Ramos (cell line): ENCODE measurements around the gene C17orf75.

ENCODE experiments used
- in situ Hi-C: fragments of 300-500 bp; cut with MboI; formaldehyde crosslinking; loops from one replicate; pipeline ENCODE4 v1.14.3; 2022; ENCODE audit warnings: low sequenced_read_pairs; ENCODE audit not compliant: unreplicated experiment

Gene C17orf75

GRCh38 chr17:32281011-32281451 is 60.9 kb downstream of the C17orf75 start:
- in situ Hi-C loops: no loop called here

- in situ Hi-C loops: no loop called here
Measured at GRCh38 chr17:32279891-32280716, 61.9 kb downstream of the C17orf75 start.

- in situ Hi-C loops: no loop called here
Measured at GRCh38 chr17:32278815-32279214, 63.2 kb downstream of the C17orf75 start.
